ENCODE measurements around the gene LIN7B. TPM values are rescaled to one million over a fixed set of nuclear protein-coding genes. Genes with fewer than 3 reads are reported as not detected.
A peak's percentile ranks its signal among the peaks of the same experiment; 100 is the strongest.

The LIN7B gene
- total and polyA plus RNA-seq, 2 of the 13 experiments (the other 11 are each of a cell fraction or from before 2014, with no cell fraction given) = 5.3 to 7.6 TPM

- TF ChIP-seq ZNF687 (CRISPR knock-in tag; IDR thresholded peaks at IDR 0.05) (peak; percentile 79), SP4 (CRISPR knock-in tag; IDR thresholded peaks at IDR 0.05) (peak; percentile 30; the same call in 1 of the 2 replicates), PHF20 (CRISPR knock-in tag; IDR thresholded peaks at IDR 0.05) (peak; percentile 67; the same call in 1 of the 2 replicates), IRF2 (CRISPR knock-in tag; IDR thresholded peaks at IDR 0.05) (0 out of 2 replicates have a peak, but pooled peaks have one; percentile 10), AKAP8 (CRISPR knock-in tag; IDR thresholded peaks at IDR 0.05) (no peak), ARNT (IDR thresholded peaks at IDR 0.05) (no peak), JUN (CRISPR knock-in tag; IDR thresholded peaks at IDR 0.05) (no peak), GLI4 (CRISPR knock-in tag; IDR thresholded peaks at IDR 0.05; ENCODE audit: borderline replicate concordance) (0 out of 2 replicates have a peak, but pooled peaks have one; percentile 54), HMG20B (CRISPR knock-in tag; conservative IDR thresholded peaks at IDR 0.05) (no peak), MLX (CRISPR knock-in tag; IDR thresholded peaks at IDR 0.05) (no peak), ZNF256 (CRISPR knock-in tag; conservative IDR thresholded peaks at IDR 0.05) (no peak), TBX3 (IDR thresholded peaks at IDR 0.05; ENCODE audit: borderline replicate concordance) (no peak), TBP (CRISPR knock-in tag; IDR thresholded peaks at IDR 0.05) (no peak), ZFP41 (CRISPR knock-in tag; IDR thresholded peaks at IDR 0.05; ENCODE audit: borderline replicate concordance) (no peak), ZSCAN21 (CRISPR knock-in tag; IDR thresholded peaks at IDR 0.05; ENCODE audit: borderline replicate concordance) (no peak), SRSF1 (optimal IDR thresholded peaks at IDR 0.05; ENCODE audit: low read depth, low read length) (peak; percentile 30), ZNF747 (CRISPR knock-in tag; IDR thresholded peaks at IDR 0.05; ENCODE audit: borderline replicate concordance) (no peak), FIP1L1 (IDR thresholded peaks at IDR 0.05; ENCODE audit: borderline replicate concordance, insufficient read depth, low read depth, low read length) (no peak), SAFB2 (CRISPR knock-in tag; IDR thresholded peaks at IDR 0.05; ENCODE audit: borderline replicate concordance, low read depth) (no peak), ZNF274 (CRISPR knock-in tag; IDR thresholded peaks at IDR 0.05) (peak; percentile 82; the same call in 1 of the 2 replicates), ZNF740 (CRISPR knock-in tag; IDR thresholded peaks at IDR 0.05) (0 out of 2 replicates have a peak, but pooled peaks have one; percentile 26), KDM2A (CRISPR knock-in tag; IDR thresholded peaks at IDR 0.05; ENCODE audit: borderline replicate concordance, low read depth) (peak; percentile 61; the same call in 1 of the 2 replicates)
- TF ChIP-seq, protein P1, sequence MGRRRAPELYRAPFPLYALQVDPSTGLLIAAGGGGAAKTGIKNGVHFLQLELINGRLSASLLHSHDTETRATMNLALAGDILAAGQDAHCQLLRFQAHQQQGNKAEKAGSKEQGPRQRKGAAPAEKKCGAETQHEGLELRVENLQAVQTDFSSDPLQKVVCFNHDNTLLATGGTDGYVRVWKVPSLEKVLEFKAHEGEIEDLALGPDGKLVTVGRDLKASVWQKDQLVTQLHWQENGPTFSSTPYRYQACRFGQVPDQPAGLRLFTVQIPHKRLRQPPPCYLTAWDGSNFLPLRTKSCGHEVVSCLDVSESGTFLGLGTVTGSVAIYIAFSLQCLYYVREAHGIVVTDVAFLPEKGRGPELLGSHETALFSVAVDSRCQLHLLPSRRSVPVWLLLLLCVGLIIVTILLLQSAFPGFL (CRISPR knock-in tag; IDR thresholded peaks at IDR 0.05) = no peak
- TF ChIP-seq, protein P2, sequence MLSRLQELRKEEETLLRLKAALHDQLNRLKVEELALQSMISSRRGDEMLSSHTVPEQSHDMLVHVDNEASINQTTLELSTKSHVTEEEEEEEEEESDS (CRISPR knock-in tag; IDR thresholded peaks at IDR 0.05; ENCODE audit: borderline replicate concordance) = no peak
These were observed 43.5 kb downstream of the LIN7B start, which contains the start of gene TRPM4 (continued) for GRCh38 chr19:49157445-49158224.

Data from HepG2 (cell line).